HG03280 (cell line): ENCODE measurements around the gene FBXO31.

Experiments used
- ATAC-seq: cut with Tn5 transposase; IDR thresholded peaks from one replicate; pipeline ENCODE4 v1.9.1; 2021; ENCODE audit warnings: mild to moderate bottlenecking, moderate library complexity; ENCODE audit not compliant: unreplicated experiment

FBXO31 gene

DNA sequence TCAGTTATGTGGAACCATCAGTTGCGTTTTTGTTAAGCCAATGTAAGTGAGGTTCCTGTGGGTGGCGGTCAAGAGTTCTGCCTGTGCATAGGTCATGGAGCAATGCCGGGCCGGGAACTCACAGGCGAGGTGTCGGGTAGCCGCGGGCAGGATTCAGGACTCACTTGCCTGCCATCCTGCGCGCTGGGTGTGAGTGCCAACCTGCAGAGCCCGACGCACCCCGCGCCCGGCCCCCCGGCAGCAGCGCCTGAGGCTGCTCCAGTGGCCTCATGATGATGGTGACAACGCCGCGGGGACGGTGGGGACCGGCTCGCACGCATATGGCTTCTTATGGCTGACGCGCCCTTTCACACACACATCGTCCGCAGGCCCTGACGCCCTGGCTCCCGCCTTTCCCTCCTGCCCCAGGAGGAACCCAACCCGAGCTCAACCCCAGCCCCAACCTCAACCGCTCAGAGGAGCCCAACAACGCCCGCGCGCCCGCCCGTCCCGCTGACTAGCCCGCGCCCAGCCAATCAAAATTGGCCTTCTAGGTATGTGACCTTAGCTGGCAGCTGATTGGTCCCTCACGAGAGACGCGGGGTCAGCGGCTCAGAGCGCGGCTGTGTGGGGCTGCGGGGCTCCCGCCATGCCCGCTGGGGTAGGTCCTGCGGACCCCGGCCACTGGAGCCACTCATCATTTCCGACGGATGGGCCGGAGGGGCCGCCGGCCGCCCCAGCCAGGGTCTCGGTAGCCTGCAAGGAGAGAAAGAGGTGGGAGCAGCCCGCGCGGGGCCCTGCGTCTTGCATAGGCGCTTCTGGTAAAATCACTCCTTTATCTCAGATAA lies 66.4 kb downstream of the FBXO31 start, which contains the start of gene C16orf95:
TSS of gene C16orf95 (minus strand) at position 470 of the 827 bp plus-strand sequence. CDS start at position 320, 150 bp downstream.
- ATAC-seq: peak; percentile 91

DNA sequence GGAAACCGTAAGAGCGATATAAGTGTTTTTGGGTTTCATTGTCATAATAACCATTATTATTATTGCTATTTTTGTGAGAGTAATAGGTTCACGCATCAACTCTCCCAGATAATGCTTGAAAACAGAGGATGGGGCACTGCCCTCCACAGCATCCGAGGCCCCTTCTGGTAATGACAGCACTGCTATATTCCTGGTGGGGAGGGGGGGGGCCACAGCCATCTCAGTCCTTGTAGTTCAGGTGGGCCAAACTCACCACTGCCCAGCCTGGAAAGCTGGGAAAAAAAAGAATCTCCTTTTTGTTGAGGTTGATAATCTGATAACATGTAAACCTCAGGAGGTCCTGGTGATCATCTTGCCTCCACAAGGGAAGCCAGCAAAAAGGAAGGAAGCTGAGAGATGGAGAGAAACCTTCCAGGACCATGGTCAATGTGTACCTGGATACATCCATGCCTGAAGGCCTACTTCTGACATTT lies 67.1 kb downstream of the FBXO31 start:
- no peak for ATAC-seq

DNA sequence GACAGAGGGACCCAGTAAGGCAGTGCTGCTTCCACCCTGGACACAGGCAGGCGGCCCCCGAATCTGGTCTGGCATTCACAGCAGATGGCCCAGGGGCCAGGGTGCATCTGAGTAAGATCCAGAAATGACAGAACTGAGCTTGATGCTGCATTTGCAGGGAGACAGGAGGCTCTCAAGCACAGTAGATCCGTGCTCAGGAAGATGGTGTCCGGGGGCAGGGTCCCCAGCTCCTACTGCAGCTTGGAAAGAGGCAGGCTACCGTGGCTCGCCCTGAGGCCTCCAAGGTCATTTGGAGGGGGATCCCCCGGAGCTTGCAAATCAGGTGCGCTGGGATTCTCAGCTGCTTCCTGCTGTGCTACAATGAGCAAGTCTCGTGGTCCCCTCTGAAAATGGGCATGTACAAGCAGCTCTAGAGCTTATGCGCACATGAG lies 68.6 kb downstream of the FBXO31 start:
- no peak for ATAC-seq

GRCh38 chr16:87312008-87312407 lies 71.6 kb downstream of the FBXO31 start:
- no peak for ATAC-seq

GRCh38 chr16:87311387-87311786 lies 72.2 kb downstream of the FBXO31 start:
- ATAC-seq: no peak

DNA sequence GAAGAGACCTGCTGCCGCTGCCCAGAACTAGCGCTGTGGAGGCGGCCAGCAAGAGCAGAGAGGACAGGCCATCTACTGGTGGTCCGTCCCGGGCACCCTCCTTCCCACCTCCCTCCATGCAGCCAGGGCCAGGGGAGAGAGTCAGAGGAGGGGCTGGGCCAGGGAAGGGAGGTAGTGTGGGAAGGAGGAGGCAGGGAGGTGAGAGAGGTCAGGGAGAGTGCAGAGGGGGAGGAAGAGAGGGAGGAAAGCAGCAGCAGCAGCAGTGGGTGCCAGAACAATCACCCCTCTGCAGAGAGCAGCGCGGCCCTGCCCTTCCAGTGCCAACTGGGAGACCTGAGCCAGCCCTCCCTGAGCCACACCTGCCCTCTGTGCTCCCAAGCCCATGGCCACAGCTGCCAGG lies 73.0 kb downstream of the FBXO31 start:
- no peak for ATAC-seq

DNA sequence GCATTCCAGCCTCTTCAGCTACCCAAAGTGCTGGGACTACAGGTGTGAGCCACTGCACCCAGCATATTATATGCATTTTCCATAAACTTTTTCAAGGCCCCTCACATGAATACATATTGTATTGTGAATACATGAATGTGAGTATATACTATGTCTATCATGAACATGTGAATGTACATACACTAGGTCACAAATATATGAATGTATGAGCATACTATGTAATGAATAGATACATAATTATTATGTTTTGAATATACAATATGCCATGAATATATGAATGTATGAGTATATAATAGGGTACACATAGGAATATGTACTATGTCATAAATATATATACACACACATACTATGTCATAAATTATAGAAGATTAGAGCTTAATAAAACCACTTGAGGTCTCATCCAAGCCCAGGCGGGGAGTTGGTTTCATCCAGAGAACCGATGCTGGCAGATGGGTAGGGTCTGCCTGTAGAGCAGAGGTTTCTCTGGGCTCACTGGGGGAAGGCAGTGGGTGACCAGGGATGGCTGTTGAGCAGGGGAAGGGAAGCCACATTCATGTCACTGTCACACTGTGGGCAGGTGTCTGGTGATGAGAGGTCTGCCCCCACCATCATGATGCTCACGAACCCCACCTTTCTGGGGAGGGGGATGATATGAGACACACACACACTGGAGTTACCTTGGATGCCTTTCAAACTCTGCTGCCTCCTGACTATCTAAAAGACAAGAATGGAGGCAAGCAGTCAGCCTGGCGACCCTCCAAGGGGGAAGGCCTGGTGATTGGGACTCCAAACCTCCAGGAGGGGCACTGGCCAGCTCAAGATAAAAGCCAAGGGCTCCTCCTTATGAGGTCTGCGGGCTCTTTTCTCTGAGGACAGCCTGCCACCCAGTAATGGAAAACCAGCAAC lies 73.7 kb downstream of the FBXO31 start:
- ATAC-seq: no peak

DNA sequence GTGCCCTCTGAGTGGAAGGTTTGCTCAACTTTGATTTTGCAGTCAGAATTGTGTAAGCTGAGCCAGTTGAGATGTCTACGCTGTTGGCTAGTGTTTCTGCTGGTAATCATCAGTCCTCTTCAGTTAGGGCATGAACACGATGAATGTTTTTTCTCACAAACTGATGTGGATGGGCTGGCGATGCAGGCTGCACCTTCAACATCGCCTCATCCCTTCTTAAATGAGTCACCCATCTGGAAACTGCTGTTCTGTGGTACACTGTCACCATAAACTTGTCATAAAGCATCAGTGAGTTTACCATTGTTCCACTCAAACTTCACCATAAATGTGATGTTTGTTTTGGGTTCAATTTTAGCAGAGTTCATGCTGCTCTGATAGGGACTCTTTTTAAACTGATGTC lies 74.8 kb downstream of the FBXO31 start:
- no peak for ATAC-seq

GRCh38 chr16:87306516-87306915 lies 77.1 kb downstream of the FBXO31 start:
- ATAC-seq: no peak

GRCh38 chr16:87305505-87306391 lies 77.8 kb downstream of the FBXO31 start:
- no peak for ATAC-seq

DNA sequence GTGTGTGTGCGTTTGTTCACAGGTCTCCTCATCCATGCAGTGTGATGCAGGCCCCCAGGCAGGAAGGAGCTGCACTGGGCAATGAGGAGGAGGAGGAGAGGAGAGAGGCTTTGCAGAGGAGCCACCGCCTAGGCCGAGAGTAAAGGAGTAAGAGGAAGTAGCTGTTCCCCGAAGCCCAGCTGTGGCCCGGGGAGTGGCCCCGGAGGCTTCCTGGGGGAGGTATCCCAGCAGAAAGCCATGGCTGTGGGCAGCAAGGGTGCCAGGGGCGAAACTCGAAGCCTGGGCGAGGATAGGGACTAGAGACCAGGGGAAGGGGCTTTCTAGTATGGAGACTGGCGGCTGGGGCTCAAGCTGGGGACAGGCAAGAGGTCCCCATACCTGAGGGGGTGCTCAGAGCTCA lies 78.6 kb downstream of the FBXO31 start:
- no peak for ATAC-seq

DNA sequence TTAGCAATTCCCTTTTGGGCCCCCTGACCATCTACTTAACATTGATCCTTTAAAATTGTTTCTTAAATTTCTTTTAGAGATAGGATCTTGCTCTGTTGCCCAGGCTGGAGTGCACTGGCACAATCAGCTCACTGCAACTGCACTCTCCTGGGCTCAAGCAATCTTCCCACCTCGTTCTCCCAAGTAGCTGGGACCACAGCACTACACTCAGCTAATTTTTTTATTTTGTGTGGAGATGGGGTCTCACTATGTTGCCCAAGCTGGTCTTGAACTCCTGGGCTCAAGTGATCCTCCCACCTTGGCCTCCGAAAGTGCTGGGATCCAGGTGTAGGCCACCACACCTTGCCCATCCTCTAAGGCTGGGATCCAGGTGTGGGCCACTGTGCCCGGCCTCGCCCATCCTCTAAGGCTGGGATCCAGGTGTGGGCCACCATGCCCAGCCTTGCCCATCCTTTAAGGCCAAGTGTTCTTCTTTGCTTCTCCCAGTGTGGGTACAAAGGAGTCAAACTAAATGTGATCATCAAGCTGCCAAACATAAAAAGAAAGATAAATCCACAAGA lies 79.5 kb downstream of the FBXO31 start:
- ATAC-seq: no peak

DNA sequence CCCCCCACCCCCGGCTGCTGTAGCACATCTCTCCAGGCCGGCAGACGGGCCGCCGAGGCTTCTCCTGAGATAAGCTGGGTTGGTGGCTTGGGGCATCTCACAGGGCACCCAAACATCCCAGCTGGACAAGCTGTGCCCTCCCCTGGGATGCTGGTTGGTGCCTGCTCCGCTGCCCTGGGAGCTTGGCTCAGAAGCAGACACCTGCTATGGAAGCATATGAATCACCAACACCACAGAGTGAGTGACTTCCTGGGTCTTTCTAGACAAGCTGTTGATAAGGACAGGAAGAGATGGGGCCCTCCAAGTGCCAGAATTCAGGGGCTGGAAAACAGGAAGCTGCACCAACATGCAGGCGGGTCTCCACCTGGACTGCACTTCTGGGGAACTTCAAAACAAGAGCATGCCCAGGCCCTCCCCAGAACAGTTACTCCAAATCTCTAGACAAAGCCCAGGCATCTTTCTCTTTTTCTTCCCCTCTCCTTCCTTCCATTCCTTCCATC lies 80.1 kb downstream of the FBXO31 start:
- ATAC-seq: no peak

DNA sequence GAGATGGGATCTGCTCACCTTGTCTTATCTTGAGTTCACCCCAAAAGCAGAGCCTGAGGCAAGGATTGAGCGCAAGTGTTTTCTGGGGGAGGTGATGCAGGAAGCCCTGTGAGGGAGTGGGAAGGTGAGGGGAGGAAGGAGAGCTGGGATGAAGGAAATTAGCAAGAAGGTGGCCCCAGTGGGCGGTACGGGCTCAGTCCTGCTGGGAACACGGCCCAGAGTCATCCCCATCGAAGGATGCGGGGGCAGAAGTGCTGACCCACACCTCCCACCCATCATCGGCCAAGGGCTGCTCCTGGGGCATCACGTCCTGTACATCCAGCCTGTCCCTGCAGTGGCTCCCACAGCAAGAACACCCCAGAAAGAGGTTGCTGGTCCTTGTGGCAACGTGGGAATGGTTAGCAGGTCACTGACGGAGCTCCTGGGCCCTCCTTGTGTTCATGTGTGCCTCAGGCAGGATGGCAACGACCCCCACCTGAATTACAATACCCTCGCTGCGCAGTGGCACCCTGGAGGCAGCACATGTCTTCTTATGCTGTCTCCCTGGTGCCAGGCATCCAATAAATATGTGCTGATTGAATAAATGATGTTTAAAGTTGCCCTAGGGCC lies 84.6 kb downstream of the FBXO31 start:
- no peak for ATAC-seq

GRCh38 chr16:87297918-87298631 lies 85.5 kb downstream of the FBXO31 start:
- ATAC-seq: no peak

GRCh38 chr16:87297407-87297806 lies 86.2 kb downstream of the FBXO31 start:
- no peak for ATAC-seq

GRCh38 chr16:87295661-87296531 lies 87.7 kb downstream of the FBXO31 start:
- no peak for ATAC-seq

GRCh38 chr16:87295259-87295658 lies 88.3 kb downstream of the FBXO31 start:
- ATAC-seq: no peak
